ENCODE data around the gene FAM149A.
A peak's percentile ranks its signal among the peaks of the same experiment; 100 is the strongest.

FAM149A gene

GRCh38 chr4:186082221-186082620 is 22.3 kb upstream of the FAM149A start:
- peaks cover 20% of the 10 kb centered on the region for H3K4me1 ChIP-seq (ENCODE audit: insufficient read depth, low read length)
- no peak overlapping the region for H3K4me3 ChIP-seq (ENCODE audit: low read length)
- peaks cover 5% of the 10 kb centered on the region for H3K27me3 ChIP-seq (ENCODE audit: insufficient read depth, low read length)
- no peaks in the 10 kb centered on the region for H3K36me3 ChIP-seq (ENCODE audit: insufficient read depth, low read length)
- H2AFZ ChIP-seq (ENCODE audit: low read depth, low read length): no peak overlapping the region
- H3K9me3 ChIP-seq (ENCODE audit: low read length): no peaks in the 10 kb centered on the region

- no peaks in the 10 kb centered on the region for H3K36me3 ChIP-seq (ENCODE audit: insufficient read depth, low read length)
- no peak overlapping the region for H2AFZ ChIP-seq (ENCODE audit: low read depth, low read length)
- H3K4me1 ChIP-seq (ENCODE audit: insufficient read depth, low read length): no peaks in the 10 kb centered on the region
- H3K9me3 ChIP-seq (ENCODE audit: low read length): no peaks in the 10 kb centered on the region
- peaks cover 3% of the 10 kb centered on the region for H3K27me3 ChIP-seq (ENCODE audit: insufficient read depth, low read length)
- H3K4me3 ChIP-seq (ENCODE audit: low read length): no peak overlapping the region
Observed at GRCh38 chr4:186088523-186088922, 16.0 kb upstream of the FAM149A start.

GRCh38 chr4:186092296-186092695 is 12.2 kb upstream of the FAM149A start:
- no peaks in the 10 kb centered on the region for H3K36me3 ChIP-seq (ENCODE audit: insufficient read depth, low read length)
- peaks cover 16% of the 10 kb centered on the region for H3K27me3 ChIP-seq (ENCODE audit: insufficient read depth, low read length)
- H3K9me3 ChIP-seq (ENCODE audit: low read length): no peaks in the 10 kb centered on the region
- H3K4me1 ChIP-seq (ENCODE audit: insufficient read depth, low read length): no peaks in the 10 kb centered on the region
- no peak overlapping the region for H3K4me3 ChIP-seq (ENCODE audit: low read length)
- H2AFZ ChIP-seq (ENCODE audit: low read depth, low read length): no peak overlapping the region

GRCh38 chr4:186095406-186095805 is 9.1 kb upstream of the FAM149A start:
- Histone ChIP-seq H3K9me3 (ENCODE audit: low read length) (no peaks in the 10 kb centered on the region), H3K4me1 (ENCODE audit: insufficient read depth, low read length) (no peaks in the 10 kb centered on the region), H3K4me3 (ENCODE audit: low read length) (no peak overlapping the region), H3K36me3 (ENCODE audit: insufficient read depth, low read length) (no peaks in the 10 kb centered on the region), H2AFZ (ENCODE audit: low read depth, low read length) (no peak overlapping the region), H3K27me3 (ENCODE audit: insufficient read depth, low read length) (peaks cover 16% of the 10 kb centered on the region)

- Histone ChIP-seq H3K27me3 (ENCODE audit: insufficient read depth, low read length) (peaks cover 16% of the 10 kb centered on the region), H3K36me3 (ENCODE audit: insufficient read depth, low read length) (no peaks in the 10 kb centered on the region), H3K4me3 (ENCODE audit: low read length) (no peak overlapping the region), H3K4me1 (ENCODE audit: insufficient read depth, low read length) (no peaks in the 10 kb centered on the region), H2AFZ (ENCODE audit: low read depth, low read length) (no peak overlapping the region), H3K9me3 (ENCODE audit: low read length) (no peaks in the 10 kb centered on the region)
Observed at GRCh38 chr4:186096681-186097165, 7.8 kb upstream of the FAM149A start.

- H3K36me3 ChIP-seq (ENCODE audit: insufficient read depth, low read length): no peaks in the 10 kb centered on the region
- no peak overlapping the region for H2AFZ ChIP-seq (ENCODE audit: low read depth, low read length)
- H3K4me1 ChIP-seq (ENCODE audit: insufficient read depth, low read length): no peaks in the 10 kb centered on the region
- no peaks in the 10 kb centered on the region for H3K9me3 ChIP-seq (ENCODE audit: low read length)
- H3K27me3 ChIP-seq (ENCODE audit: insufficient read depth, low read length): peaks cover 17% of the 10 kb centered on the region
- no peak overlapping the region for H3K4me3 ChIP-seq (ENCODE audit: low read length)
Observed at GRCh38 chr4:186097386-186097785, 7.1 kb upstream of the FAM149A start.

- Histone ChIP-seq H3K9me3 (ENCODE audit: low read length) (peaks cover 2% of the 10 kb centered on the region), H3K4me1 (ENCODE audit: insufficient read depth, low read length) (peaks cover 16% of the 10 kb centered on the region), H3K4me3 (ENCODE audit: low read length) (no peak overlapping the region), H2AFZ (ENCODE audit: low read depth, low read length) (no peak overlapping the region), H3K36me3 (ENCODE audit: insufficient read depth, low read length) (no peaks in the 10 kb centered on the region), H3K27me3 (ENCODE audit: insufficient read depth, low read length) (peaks cover 41% of the 10 kb centered on the region)
Observed at GRCh38 chr4:186102931-186103330, 1.6 kb upstream of the FAM149A start.

GRCh38 chr4:186104890-186105646 is 564 bp downstream of the FAM149A start:
- peak overlapping the region; percentile 49 for H2AFZ ChIP-seq (ENCODE audit: low read depth, low read length)
- no peaks in the 10 kb centered on the region for H3K36me3 ChIP-seq (ENCODE audit: insufficient read depth, low read length)
- H3K27me3 ChIP-seq (ENCODE audit: insufficient read depth, low read length): peaks cover 41% of the 10 kb centered on the region
- H3K4me1 ChIP-seq (ENCODE audit: insufficient read depth, low read length): peaks cover 24% of the 10 kb centered on the region
- H3K4me3 ChIP-seq (ENCODE audit: low read length): peak overlapping the region; percentile 21
- peaks cover 2% of the 10 kb centered on the region for H3K9me3 ChIP-seq (ENCODE audit: low read length)

GRCh38 chr4:186105647-186106321 is 1.3 kb downstream of the FAM149A start:
- H3K4me1 ChIP-seq (ENCODE audit: insufficient read depth, low read length): peaks cover 24% of the 10 kb centered on the region
- H2AFZ ChIP-seq (ENCODE audit: low read depth, low read length): peak overlapping the region; percentile 49
- peaks cover 2% of the 10 kb centered on the region for H3K9me3 ChIP-seq (ENCODE audit: low read length)
- no peak overlapping the region for H3K4me3 ChIP-seq (ENCODE audit: low read length)
- no peaks in the 10 kb centered on the region for H3K36me3 ChIP-seq (ENCODE audit: insufficient read depth, low read length)
- H3K27me3 ChIP-seq (ENCODE audit: insufficient read depth, low read length): peaks cover 41% of the 10 kb centered on the region

- Histone ChIP-seq H2AFZ (ENCODE audit: low read depth, low read length) (no peak overlapping the region), H3K4me3 (ENCODE audit: low read length) (no peak overlapping the region), H3K9me3 (ENCODE audit: low read length) (peaks cover 2% of the 10 kb centered on the region), H3K36me3 (ENCODE audit: insufficient read depth, low read length) (no peaks in the 10 kb centered on the region), H3K27me3 (ENCODE audit: insufficient read depth, low read length) (peaks cover 35% of the 10 kb centered on the region), H3K4me1 (ENCODE audit: insufficient read depth, low read length) (peaks cover 24% of the 10 kb centered on the region)
Observed at GRCh38 chr4:186107947-186108346, 3.4 kb downstream of the FAM149A start.

GRCh38 chr4:186108391-186108790 is 3.9 kb downstream of the FAM149A start:
- Histone ChIP-seq H3K4me1 (ENCODE audit: insufficient read depth, low read length) (peaks cover 24% of the 10 kb centered on the region), H3K36me3 (ENCODE audit: insufficient read depth, low read length) (no peaks in the 10 kb centered on the region), H3K27me3 (ENCODE audit: insufficient read depth, low read length) (peaks cover 30% of the 10 kb centered on the region), H3K4me3 (ENCODE audit: low read length) (no peak overlapping the region), H3K9me3 (ENCODE audit: low read length) (no peaks in the 10 kb centered on the region), H2AFZ (ENCODE audit: low read depth, low read length) (no peak overlapping the region)

GRCh38 chr4:186109245-186109644 is 4.7 kb downstream of the FAM149A start:
- Histone ChIP-seq H3K4me1 (ENCODE audit: insufficient read depth, low read length) (peaks cover 24% of the 10 kb centered on the region), H3K4me3 (ENCODE audit: low read length) (no peak overlapping the region), H2AFZ (ENCODE audit: low read depth, low read length) (no peak overlapping the region), H3K27me3 (ENCODE audit: insufficient read depth, low read length) (peaks cover 22% of the 10 kb centered on the region), H3K36me3 (ENCODE audit: insufficient read depth, low read length) (no peaks in the 10 kb centered on the region), H3K9me3 (ENCODE audit: low read length) (no peaks in the 10 kb centered on the region)

- H2AFZ ChIP-seq (ENCODE audit: low read depth, low read length): no peak overlapping the region
Observed at GRCh38 chr4:186116697-186117096, 12.2 kb downstream of the FAM149A start.

More at GRCh38 chr4:186116697-186117096, 12.2 kb downstream of the FAM149A start:
- no peaks in the 10 kb centered on the region for H3K9me3 ChIP-seq (ENCODE audit: low read length)
- H3K27me3 ChIP-seq (ENCODE audit: insufficient read depth, low read length): peaks cover 2% of the 10 kb centered on the region
- H3K4me3 ChIP-seq (ENCODE audit: low read length): no peak overlapping the region
- H3K36me3 ChIP-seq (ENCODE audit: insufficient read depth, low read length): no peaks in the 10 kb centered on the region
- H3K4me1 ChIP-seq (ENCODE audit: insufficient read depth, low read length): no peaks in the 10 kb centered on the region

Data from neuron (in vitro differentiated cells).